Ishikawa (cell line): ENCODE measurements around the gene SREBF1.

Experiments
- CREB1 ChIP-seq: IDR thresholded peaks from 2 replicates; pipeline ENCODE4 v1.6.1; 2012; ENCODE audit warnings: low read depth
- EP300 ChIP-seq: IDR thresholded peaks from 2 replicates; pipeline ENCODE4 v1.6.1; 2012; ENCODE audit warnings: borderline replicate concordance
- RAD21 ChIP-seq: IDR thresholded peaks from 2 replicates; pipeline ENCODE4 v1.6.1; 2012; ENCODE audit warnings: low read depth
- TCF12 ChIP-seq: IDR thresholded peaks from 2 replicates; pipeline ENCODE4 v1.6.1; 2012; ENCODE audit warnings: low read depth
- TF ChIP-seq, protein P1 (sequence below): IDR thresholded peaks from 2 replicates; pipeline ENCODE4 v1.6.1; 2012; ENCODE audit warnings: low read depth, mild to moderate bottlenecking

DNA sequence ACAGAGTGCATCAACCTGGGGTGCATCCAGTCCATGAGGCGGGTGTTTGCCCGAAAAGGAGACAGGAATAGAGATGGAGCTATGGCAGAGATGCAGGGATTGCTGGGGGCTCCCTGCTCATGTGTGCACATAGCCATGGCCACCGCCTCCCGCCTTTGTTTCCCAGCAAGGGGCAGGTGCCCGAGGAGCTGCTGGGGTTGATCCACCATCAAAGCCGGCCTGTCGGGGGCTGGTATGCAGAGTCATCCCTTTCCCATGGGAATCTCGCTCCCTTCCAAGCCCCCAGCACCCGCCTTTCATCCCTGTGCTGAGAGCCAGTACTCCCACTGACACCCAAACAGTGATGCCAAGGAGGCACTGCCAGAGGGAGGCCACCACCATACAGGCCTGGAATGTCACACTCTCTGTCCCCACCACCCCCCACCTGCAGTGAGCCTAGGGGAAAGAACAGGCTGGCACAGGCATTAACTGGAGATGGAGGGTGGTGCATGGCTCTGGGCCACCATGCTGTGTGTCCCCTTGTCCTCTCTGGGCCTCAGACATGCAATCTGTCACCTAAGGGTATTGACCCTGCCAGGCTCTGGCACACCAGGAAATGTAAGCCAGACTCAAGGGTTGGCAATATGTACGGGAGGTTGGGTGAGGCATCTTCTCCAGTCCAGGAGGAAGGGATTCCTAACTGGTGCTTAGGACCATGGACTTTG, 65.1 kb downstream of the SREBF1 start:
- TF ChIP-seq CREB1 (no peak), RAD21 (no peak), TCF12 (no peak), EP300 (no peak)
- TF ChIP-seq, protein P1, sequence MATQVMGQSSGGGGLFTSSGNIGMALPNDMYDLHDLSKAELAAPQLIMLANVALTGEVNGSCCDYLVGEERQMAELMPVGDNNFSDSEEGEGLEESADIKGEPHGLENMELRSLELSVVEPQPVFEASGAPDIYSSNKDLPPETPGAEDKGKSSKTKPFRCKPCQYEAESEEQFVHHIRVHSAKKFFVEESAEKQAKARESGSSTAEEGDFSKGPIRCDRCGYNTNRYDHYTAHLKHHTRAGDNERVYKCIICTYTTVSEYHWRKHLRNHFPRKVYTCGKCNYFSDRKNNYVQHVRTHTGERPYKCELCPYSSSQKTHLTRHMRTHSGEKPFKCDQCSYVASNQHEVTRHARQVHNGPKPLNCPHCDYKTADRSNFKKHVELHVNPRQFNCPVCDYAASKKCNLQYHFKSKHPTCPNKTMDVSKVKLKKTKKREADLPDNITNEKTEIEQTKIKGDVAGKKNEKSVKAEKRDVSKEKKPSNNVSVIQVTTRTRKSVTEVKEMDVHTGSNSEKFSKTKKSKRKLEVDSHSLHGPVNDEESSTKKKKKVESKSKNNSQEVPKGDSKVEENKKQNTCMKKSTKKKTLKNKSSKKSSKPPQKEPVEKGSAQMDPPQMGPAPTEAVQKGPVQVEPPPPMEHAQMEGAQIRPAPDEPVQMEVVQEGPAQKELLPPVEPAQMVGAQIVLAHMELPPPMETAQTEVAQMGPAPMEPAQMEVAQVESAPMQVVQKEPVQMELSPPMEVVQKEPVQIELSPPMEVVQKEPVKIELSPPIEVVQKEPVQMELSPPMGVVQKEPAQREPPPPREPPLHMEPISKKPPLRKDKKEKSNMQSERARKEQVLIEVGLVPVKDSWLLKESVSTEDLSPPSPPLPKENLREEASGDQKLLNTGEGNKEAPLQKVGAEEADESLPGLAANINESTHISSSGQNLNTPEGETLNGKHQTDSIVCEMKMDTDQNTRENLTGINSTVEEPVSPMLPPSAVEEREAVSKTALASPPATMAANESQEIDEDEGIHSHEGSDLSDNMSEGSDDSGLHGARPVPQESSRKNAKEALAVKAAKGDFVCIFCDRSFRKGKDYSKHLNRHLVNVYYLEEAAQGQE = no peak
